Activated gamma-delta T cell treated with anti-CD3 and anti-CD28 coated beads, Interleukin-2, amount 50 U/mL, for 16 hours (primary cell): ENCODE data around the gene DNMT3A.

Experiments
- DNase-seq: peaks from one replicate; pipeline ENCODE4 v3.0.0-alpha.2; 2020; ENCODE audit warnings: low read depth

Gene DNMT3A

GRCh38 chr2:25324905-25325592, 16.7 kb downstream of the DNMT3A start:
- DNase-seq = no peak

- no peak for DNase-seq
Observed at GRCh38 chr2:25324251-25324650, 17.5 kb downstream of the DNMT3A start.

- no peak for DNase-seq
Observed at GRCh38 chr2:25323610-25324189, 18.0 kb downstream of the DNMT3A start.

GRCh38 chr2:25323042-25323514, 18.6 kb downstream of the DNMT3A start:
- no peak for DNase-seq

- no peak for DNase-seq
Observed at GRCh38 chr2:25322312-25322711, 19.4 kb downstream of the DNMT3A start.

GRCh38 chr2:25320077-25320476, 21.6 kb downstream of the DNMT3A start:
- DNase-seq = no peak

GRCh38 chr2:25316101-25316500, 25.6 kb downstream of the DNMT3A start:
- no peak for DNase-seq

- no peak for DNase-seq
Observed at GRCh38 chr2:25315316-25315680, 26.4 kb downstream of the DNMT3A start.

GRCh38 chr2:25314514-25315315, 27.0 kb downstream of the DNMT3A start:
- peak; percentile 76 for DNase-seq

- DNase-seq = no peak
Observed at GRCh38 chr2:25313711-25314513, 27.8 kb downstream of the DNMT3A start.

- no peak for DNase-seq
Observed at GRCh38 chr2:25312958-25313710, 28.6 kb downstream of the DNMT3A start.

- DNase-seq = no peak
Observed at GRCh38 chr2:25311865-25312575, 29.7 kb downstream of the DNMT3A start.

GRCh38 chr2:25310965-25311864, 30.5 kb downstream of the DNMT3A start:
- DNase-seq = no peak

GRCh38 chr2:25310709-25310964, 31.1 kb downstream of the DNMT3A start:
- DNase-seq = no peak

- DNase-seq = peak; percentile 49
Observed at GRCh38 chr2:25309402-25309801, 32.3 kb downstream of the DNMT3A start.

- no peak for DNase-seq
Observed at GRCh38 chr2:25308599-25308998, 33.1 kb downstream of the DNMT3A start.

- no peak for DNase-seq
Observed at GRCh38 chr2:25307949-25308557, 33.7 kb downstream of the DNMT3A start.

GRCh38 chr2:25306777-25307368, 34.9 kb downstream of the DNMT3A start:
- DNase-seq = no peak

GRCh38 chr2:25305775-25306174, 36.0 kb downstream of the DNMT3A start:
- no peak for DNase-seq
